ENCODE results near the gene ERBB4.
"Not testable (repeated sequence)": the region's sequence is repeated elsewhere in the genome, so short reads cannot be mapped to it uniquely, and the experiment has no call there.

ERBB4 gene

DNA sequence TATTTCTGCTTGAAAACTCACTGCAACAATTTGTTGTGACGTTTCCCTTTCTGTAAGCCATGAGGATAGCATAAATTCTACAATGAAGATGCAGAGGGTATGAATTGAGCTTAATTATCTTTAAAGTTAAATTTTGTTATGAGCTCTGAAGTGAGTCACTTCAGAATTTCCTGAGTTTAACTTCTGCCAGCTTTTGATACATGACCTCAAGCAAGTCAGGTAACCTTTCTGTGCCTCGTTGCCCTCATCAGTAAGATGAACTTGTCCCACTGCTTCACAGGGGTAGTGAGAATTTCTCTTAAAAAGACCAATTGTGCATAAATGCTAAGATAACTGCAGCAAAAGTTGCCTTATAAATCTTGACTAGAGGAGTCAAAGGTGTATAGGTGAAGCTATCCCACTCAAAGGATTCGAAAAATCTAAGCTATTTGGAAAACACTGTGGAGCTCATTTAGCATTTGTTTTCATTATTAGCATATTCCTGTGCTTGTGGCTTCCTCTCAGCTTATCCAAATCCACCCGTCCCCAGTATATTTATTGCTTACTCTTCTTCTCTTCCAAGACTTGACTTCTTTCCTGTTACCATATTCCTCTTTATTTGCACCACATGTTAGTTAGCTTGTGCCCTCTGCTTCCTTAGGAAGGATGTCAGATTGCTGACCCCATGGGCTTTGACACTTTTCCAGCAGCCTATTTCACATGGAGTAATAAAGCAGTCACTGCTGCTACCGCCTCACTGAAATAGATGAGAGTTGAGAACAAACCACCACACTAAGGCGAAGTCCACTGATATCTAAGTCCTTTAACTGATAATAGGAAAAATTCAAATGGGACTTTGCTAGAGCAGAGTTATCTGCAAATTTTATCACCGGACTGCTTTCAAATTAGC is 428.6 kb downstream of the ERBB4 start:
- peaks cover 2% of the 10 kb centered on the region; the same call in 1 of the 2 replicates for H3K4me1 ChIP-seq
- H3K4me3 ChIP-seq (ENCODE audit: low read depth, low read length): no peak overlapping the region
- H3K36me3 ChIP-seq: no peaks in the 10 kb centered on the region
- no peak for DNase-seq
- H3K27me3 ChIP-seq: no peaks in the 10 kb centered on the region
- H3K9me3 ChIP-seq: no peaks in the 10 kb centered on the region
- TF ChIP-seq, protein P1, sequence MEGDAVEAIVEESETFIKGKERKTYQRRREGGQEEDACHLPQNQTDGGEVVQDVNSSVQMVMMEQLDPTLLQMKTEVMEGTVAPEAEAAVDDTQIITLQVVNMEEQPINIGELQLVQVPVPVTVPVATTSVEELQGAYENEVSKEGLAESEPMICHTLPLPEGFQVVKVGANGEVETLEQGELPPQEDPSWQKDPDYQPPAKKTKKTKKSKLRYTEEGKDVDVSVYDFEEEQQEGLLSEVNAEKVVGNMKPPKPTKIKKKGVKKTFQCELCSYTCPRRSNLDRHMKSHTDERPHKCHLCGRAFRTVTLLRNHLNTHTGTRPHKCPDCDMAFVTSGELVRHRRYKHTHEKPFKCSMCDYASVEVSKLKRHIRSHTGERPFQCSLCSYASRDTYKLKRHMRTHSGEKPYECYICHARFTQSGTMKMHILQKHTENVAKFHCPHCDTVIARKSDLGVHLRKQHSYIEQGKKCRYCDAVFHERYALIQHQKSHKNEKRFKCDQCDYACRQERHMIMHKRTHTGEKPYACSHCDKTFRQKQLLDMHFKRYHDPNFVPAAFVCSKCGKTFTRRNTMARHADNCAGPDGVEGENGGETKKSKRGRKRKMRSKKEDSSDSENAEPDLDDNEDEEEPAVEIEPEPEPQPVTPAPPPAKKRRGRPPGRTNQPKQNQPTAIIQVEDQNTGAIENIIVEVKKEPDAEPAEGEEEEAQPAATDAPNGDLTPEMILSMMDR (IDR thresholded peaks at IDR 0.05; ENCODE audit: low read depth, low read length): no peak

DNA sequence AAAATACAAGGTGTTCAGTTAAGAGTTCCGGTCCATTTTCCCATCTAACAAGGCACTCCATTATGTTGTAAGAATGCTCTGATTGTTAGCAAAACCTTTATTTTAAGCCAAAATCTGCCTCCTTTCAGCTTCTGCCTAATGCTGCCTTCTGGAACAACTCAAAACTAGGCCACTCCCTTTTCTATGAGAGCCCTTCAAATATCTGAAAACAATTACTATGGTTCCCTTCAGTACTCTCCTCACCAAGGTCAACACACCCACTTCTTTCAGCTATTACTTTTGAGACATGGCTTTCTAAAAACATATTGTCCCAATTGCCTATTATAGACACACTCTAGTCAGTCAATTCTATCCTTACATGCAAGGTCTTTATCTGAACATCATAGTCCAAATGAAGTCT is 429.4 kb downstream of the ERBB4 start:
- no peak overlapping the region for H3K4me3 ChIP-seq (ENCODE audit: low read depth, low read length)
- no peaks in the 10 kb centered on the region for H3K36me3 ChIP-seq
- DNase-seq: no peak
- TF ChIP-seq, protein P1 (IDR thresholded peaks at IDR 0.05; ENCODE audit: low read depth, low read length): no peak
- H3K4me1 ChIP-seq: peaks cover 2% of the 10 kb centered on the region; the same call in 1 of the 2 replicates
- H3K9me3 ChIP-seq: no peaks in the 10 kb centered on the region
- no peaks in the 10 kb centered on the region for H3K27me3 ChIP-seq

DNA sequence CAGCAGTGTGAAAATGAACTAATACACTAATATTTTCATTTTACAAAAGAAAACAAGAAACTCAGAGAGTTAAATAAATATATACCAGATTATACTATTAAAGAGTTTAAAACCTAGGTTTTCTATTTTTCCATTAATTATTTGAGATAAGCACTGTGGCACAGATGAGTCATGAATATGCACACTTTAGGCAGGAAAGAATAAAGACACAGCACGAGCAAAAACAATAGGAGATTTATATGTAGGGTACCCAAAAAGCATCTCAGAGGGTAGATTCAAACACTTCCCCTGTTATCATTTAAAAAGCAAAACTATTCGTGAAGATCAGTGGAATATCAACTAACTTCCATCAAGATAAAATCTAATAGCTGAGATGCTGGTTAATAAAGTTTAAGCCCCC is 430.6 kb downstream of the ERBB4 start:
- DNase-seq: no peak

DNA sequence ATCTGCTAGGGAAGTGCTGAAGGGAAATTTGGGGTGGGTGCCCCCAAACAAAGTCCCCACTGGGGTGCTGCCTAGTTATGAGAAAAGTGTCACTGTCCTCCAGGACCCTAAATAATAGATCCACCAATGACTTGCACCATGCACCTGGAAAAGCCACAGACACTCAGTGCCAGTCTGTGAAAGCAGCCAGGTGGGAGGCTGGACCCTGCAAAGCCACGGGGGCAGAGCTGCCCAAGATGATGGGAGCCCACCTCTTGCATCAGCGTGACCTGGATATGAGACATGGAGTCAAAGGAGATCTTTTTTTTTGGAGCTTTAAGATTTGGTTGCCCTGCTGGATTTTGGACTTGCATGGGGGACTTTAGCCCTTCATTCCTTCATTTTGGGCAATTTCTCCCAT is 431.6 kb downstream of the ERBB4 start:
- H3K27me3 ChIP-seq: no peaks in the 10 kb centered on the region
- H3K4me1 ChIP-seq: peaks cover 2% of the 10 kb centered on the region; the same call in 1 of the 2 replicates
- H3K4me3 ChIP-seq (ENCODE audit: low read depth, low read length): no peak overlapping the region
- DNase-seq: no peak
- H3K36me3 ChIP-seq: no peaks in the 10 kb centered on the region
- TF ChIP-seq, protein P1 (IDR thresholded peaks at IDR 0.05; ENCODE audit: low read depth, low read length): no peak
- no peaks in the 10 kb centered on the region for H3K9me3 ChIP-seq

More for the DNA sequence above, 430.6 kb downstream of the ERBB4 start:
- no peak overlapping the region for H3K4me3 ChIP-seq (ENCODE audit: low read depth, low read length)
- peaks cover 2% of the 10 kb centered on the region; the same call in 1 of the 2 replicates for H3K4me1 ChIP-seq
- H3K27me3 ChIP-seq: no peaks in the 10 kb centered on the region
- H3K9me3 ChIP-seq: no peaks in the 10 kb centered on the region
- TF ChIP-seq, protein P1 (IDR thresholded peaks at IDR 0.05; ENCODE audit: low read depth, low read length): no peak
- no peaks in the 10 kb centered on the region for H3K36me3 ChIP-seq

DNA sequence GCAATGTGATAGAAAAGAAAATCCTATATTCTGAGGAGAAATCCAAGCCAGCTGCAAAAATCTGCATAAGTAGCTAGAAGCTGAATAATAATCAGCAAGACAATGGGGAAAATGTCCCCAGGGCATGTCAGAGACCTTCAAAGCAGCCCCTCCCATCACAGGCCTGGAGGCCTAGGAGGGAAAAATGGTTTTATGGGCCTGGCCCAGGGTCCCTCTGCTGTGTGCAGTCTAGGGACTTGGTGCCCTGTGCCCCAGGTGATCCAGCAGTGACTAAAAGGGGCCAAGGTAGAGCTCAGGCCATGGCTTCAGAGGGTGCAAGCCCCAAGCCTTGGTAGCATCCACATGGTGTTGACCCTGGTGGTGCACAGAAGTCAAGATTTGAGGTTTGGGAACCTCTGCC is 432.1 kb downstream of the ERBB4 start:
- H3K36me3 ChIP-seq; DNase-seq; H3K9me3 ChIP-seq; H3K4me1 ChIP-seq; H3K4me3 ChIP-seq (ENCODE audit: low read depth, low read length); H3K27me3 ChIP-seq: not testable (repeated sequence)

DNA sequence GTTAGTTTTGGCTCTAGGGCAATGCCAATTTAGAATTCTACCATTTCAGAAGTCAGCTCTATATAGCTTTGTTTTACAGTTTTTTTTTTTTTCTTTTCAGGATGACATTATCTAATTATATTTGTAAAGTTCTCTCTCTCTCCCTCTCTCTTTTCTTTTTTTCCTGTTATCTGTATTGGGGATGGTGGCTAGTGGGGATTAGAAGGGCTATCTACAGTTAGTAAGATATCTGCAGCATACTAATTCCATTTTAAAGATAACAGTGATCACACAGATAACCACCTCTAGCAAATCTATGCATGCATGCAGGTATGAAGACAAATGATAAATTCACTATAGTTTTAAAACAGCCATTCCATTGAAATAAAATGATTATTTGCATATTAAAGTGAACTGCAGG is 438.9 kb downstream of the ERBB4 start:
- Histone ChIP-seq H3K4me1 (no peaks in the 10 kb centered on the region), H3K27me3 (no peaks in the 10 kb centered on the region), H3K36me3 (no peaks in the 10 kb centered on the region), H3K9me3 (no peaks in the 10 kb centered on the region), H3K4me3 (ENCODE audit: low read depth, low read length) (no peak overlapping the region)
- TF ChIP-seq, protein P1 (IDR thresholded peaks at IDR 0.05; ENCODE audit: low read depth, low read length): no peak
- no peak for DNase-seq
